A204.1 (cell line): ENCODE results near the gene ZNF254.
"Not testable (repeated sequence)": the region's sequence is repeated elsewhere in the genome, so short reads cannot be mapped to it uniquely, and the experiment has no call there.

Source experiments
- FAIRE-seq: peaks from 2 replicates; lab custom pipeline; 2012; peaks lifted over from hg19 to GRCh38; lab: Jason Lieb, UNC

Gene ZNF254

DNA sequence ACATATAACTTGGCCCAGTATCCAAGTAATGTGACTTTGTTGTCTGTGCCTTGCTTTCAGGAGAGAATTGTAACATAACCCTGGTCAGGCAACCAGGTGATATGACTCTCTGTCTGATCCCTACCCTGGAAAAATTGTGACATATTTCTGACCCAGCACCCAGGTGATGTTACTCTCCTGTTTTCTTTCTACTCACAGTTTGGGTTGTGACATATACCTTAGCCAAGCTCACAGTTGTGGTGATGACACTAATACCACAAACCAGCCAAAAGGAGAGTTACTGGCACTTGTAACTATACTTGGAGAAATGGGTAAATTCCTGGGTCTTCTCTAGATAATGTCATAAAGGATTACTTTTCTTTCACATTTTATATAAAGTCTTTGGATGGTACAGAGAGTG, 14.3 kb upstream of the ZNF254 start:
- no peak for FAIRE-seq

DNA sequence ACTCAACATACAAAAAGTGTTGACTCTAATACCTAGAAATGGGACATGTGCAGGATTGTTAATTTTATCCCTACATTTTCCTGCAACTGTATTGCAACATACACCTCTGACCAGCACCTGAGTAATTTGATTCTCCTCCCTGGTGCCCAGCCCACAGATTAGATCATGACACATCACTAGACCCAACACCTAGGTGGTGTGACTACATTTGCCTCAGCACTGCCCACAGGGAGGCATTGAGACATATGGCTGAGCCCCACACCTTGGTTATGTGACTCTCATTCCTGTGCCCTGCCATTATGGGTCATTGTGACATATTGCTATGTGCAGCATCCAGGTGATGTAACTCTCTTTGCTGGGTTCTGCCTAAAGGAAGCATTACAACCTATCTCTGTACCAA, 13.2 kb upstream of the ZNF254 start:
- no peak for FAIRE-seq

DNA sequence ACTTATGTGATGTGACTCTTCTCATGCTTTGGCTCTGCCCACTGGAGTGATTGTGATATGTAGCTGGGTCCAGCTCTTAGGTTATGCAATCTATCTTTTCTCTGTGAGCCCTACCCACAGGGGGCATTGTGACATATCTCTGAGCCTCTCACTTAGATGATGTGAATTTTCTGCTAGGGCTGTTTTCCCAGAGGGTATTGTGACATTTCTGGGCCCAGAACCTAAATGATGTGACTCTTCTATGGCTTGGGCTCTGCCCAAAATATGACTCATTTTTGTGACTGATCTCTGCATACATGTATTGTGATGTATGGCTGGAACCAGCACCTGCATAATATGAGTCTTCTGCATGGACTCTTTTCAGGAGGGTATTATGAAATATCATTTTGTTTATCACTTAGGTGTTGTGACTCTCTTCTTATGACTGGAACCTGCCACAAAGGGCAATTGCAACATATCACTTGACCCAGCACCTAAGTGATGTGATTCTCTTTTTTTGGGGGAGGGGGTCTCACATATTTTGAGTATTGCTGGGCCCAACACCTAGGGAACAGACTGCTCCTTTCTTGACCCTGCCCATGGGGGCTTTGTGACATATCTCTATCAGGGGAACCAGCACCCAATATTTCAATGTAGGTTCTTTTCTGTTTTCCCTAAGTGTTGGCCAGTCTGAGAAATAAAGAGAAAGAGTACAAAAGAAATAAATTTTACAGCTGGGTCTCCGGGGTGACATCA, 12.1 kb upstream of the ZNF254 start:
- FAIRE-seq: no peak

DNA sequence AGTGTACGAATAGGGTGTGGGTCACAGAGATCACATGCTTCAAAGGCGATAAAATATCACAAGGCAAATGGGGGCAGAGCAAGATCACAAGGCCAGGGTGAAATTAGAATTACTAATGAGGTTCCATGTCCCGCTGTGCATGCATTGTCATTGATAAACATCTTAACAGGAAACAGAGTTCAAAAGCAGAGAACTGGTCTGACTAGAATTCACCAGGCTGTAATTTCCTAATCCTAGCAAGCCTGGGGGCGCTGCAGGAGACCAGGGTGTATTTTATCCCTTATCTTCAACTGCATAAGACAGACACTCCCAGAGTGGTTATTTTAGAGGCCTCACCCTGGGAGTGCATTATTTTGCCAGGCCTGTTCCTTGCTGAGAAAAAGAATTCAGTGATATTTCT, 11.5 kb upstream of the ZNF254 start:
- not testable (repeated sequence) for FAIRE-seq

DNA sequence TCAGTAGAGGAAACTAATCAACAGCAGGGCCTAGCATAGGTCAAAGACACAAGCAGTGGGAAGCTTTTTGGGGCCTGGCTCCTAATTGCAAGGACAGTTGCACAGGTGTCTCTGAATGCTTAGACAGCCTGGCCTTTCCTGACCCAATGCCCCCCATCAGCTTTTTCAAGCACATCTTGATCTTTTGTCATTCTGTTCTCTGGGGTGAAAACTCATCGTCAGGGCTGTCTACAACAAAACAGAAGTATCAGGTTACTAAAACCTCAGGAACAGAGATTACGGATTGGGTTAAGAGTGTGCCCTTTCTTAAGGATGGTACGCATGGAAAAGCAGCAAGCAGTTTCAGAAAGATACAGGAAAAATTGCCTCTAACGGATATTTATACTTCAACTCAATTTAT, 8.3 kb upstream of the ZNF254 start:
- FAIRE-seq: no peak

DNA sequence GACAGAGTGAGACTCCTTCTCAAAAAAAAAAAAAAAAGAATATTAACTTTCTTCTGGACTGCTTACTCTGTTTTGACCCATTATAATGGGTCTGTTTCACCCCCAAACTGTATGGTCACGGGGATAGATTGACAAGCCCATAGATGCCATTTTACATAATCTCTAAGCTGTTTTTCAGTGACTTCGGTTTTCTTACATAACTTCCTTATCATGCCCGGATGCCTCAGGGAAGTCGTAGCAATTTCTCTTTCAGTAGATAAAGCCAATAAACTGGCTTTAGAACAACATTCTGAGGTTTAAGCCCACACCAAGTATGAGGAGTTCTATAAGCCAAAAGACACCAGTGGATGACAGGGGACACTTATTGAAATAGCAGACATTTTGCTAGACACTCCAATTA, 5.9 kb upstream of the ZNF254 start:
- no peak for FAIRE-seq

DNA sequence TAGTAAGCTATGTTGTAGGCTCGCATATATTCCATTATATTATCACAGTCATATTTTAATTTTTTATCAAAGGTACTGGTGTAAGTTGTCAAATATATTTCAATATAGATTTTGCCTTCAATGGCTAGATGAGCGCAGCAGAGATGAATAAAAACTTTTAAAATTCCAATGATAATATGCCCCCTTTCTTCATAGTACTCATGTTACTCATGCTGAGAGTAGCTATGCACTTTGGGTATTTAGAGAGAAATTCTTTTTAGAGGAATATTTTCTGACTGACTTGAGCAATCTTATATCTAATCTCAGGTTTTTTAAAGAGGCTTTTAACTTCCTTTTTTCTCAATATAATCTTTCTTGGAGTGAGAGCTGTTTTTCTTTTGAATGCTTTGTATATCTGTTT, 11.4 kb downstream of the ZNF254 start:
- no peak for FAIRE-seq

DNA sequence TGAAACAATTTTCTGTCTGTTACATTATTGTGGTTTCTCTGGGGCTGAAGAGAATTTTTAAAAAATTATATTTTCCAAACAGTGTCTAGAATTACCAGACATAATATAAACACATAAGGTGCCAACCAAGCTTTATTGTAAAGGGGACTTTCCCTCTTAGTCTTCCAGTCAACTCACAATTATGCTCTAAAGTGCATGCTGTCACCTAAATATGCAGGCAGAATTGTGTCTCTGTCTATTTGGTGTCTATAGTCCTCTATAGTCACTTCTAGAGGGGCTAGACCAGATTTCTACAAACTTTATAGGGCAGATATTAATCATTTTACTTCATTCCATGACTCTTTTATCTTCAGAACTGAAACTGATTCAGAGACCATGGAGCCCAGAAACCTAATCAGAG, 12.8 kb downstream of the ZNF254 start:
- FAIRE-seq: no peak

DNA sequence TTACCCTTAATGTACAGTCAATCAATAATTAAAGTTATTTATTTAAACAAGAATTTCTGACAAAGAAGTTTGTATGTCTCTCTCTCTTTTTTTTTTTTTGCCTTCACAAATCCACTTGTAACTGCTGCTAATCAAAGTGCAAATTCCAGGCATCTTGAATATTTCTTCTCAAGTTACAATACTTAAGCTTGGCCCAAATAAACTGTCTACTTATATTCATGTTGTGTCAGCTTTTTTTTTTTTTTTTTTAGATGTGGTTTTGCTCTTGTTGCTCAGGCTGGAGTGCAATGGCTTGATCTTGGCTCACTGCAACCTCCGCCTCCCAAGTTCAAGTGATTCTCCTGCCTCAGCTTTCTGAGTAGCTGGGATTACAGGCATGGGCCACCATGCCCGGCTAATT, 13.6 kb downstream of the ZNF254 start:
- FAIRE-seq: not testable (repeated sequence)

DNA sequence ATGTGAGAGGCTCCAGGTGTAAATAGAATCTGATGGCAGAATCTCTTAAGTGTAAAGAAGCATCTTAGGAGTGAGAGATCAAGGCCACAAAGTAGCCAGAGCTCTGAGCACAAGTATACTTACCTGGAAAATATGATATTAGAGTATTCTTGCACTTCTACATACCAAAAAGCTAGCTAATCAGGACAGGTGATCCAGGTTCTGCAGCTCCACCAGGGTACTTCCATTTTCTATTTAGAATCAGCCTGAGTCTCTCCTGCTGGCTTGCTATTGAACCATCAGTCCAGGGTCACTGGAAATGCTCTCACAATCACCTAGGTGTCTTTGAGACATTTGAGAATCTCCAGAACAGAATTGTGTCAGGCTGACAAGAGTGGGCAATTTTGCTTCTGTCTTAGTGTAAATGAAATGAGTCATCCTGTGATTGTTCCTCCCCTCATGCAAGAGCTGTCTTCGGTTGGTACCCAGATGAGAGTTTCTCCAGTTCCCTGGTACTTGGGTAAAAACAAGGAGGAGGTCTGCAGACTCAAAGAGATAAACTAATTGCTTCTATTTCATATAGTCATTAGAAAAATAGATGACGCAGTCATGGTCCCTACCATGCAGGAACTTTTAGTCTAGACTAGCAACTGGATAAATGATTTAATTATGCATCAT, 14.6 kb downstream of the ZNF254 start:
- no peak for FAIRE-seq

DNA sequence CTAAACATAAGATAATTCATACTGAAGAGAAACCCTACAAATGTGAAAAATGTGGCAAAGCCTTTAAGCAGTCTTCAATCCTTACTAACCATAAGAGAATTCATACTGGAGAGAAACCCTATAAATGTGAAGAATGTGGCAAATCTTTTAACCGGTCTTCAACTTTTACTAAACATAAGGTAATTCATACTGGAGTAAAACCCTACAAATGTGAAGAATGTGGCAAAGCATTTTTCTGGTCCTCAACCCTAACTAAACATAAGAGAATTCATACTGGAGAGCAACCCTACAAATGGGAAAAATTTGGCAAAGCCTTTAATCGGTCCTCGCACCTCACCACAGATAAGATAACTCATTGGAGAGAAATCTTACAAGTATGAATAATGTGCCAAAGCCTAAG, 40.6 kb downstream of the ZNF254 start:
- FAIRE-seq: no peak

DNA sequence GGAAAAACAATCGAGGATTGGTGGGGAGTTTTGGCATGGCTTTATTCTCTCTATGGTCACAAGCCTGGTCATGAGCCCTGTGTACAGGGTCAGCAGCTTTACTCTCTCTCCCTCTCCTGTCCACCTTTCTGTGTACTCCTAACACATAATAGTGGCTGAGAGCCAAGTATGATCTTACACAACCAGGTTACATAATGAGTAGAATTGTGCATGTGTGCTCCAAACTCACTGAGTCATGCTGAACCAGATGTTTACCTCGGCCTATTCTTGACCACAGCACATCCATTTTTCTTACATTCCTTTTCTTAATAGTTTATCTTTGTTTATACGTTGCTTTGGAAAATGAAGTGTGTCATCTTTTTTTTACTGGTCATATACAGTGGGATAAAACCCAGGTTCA, 53.1 kb downstream of the ZNF254 start:
- FAIRE-seq: no peak

DNA sequence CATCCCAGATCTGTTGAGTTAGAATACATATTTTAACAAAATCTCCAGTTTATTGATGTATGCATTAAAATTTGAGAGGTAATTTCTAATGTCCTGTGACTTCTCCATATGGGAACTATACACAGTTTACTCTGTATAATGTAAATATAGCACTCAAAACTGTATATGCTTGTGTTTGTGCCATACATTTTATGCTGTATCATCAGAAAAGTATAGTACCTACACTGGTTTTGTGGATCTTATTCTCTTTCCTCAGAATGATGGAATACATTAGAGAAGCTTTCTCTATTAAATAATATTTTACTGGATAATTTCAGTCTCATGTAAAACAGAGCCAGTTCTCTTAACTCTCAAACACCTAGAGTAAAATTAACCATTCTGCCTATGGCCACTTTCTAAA, 53.6 kb downstream of the ZNF254 start:
- FAIRE-seq: no peak

DNA sequence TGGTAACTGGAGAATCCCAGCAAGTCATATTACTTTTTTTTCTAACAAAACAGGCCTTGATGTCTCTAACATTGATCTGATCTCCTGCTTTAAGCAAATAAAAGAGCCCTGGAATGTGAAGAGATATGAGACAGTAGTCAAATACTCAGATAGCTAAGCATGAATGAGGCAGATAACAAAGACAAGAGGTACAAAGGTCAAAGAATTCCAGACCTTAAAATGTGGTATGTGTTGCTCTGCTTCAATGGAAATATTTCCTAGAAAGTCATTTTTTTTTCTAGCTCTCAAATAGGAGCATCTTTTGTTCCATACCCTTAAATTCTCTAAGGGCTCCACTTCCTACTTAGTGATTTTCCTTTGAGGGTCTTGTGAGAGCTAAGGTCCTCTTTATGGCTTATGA, 54.6 kb downstream of the ZNF254 start:
- no peak for FAIRE-seq

DNA sequence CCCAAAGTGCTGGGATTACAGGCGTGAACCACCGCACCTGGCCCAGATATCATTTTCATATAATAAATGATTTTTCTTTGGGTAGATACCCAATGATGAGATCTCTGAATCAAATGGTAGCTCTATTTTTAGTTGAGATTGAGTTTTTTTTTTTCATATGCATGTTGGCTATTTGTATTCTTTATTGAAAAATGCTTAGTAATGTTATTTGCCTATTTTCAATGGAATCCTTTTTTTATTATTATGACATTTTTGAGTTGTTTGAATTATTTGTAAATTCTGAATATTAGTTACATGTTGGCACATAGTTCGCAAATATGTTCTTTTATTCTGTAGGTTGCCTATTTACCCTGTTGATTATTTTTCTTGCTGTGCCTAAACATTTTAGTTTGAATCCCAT, 55.8 kb downstream of the ZNF254 start:
- FAIRE-seq: no peak

DNA sequence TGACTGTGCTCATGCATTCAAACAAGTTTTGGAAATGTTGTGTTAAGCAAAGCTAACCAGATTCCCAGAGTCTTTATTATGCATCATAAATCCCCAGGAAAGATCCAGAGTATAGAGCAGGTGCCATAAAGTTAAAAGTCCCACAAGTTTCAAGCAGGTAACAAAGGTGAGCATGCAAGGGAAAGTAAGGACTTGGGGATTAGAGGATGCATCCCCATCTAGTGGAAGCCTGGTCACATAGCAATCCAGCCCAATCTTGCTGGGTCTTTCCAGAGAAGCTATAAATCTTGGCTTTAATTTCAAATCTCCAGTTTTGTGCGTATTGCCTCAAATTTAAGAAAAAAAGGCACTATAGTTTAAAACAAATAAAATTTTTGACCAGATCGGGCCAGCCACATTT, 72.7 kb downstream of the ZNF254 start:
- FAIRE-seq: no peak

DNA sequence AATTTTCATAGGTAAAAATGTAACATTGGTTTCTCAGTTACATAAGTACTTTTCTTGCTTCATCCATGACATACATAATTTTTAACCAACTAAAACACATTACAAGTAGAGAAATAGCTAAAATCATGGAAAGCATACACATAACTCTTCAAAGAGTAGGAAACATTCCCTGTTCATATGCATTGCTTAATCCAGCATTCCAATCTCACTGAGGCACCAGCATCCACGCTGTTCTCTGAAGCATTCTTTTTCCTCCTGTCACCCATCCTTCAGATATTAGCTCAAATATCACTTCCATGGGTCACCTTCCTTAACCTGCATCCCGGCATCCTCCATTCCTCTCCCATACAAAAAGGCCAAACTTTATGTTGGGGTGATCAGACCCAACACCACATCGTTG, 79.1 kb downstream of the ZNF254 start:
- no peak for FAIRE-seq

DNA sequence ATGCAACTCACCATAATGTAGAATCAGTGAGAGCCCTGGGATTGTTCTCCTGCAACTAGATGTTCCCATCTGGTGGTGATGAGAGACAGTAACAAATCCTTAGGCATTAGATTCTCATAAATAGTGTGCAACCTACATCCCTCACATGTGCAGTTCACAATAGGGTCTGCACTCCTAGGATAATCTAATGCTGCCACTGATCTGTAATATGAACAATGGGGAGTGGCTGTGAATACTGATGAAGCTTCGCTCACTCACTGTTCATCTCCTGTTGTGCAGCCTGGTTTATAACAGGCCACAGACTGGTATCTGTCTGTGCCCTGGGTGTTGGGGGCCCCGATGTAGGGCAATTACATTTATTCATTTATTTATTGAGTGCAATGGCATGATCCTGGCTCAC, 86.9 kb downstream of the ZNF254 start:
- no peak for FAIRE-seq

DNA sequence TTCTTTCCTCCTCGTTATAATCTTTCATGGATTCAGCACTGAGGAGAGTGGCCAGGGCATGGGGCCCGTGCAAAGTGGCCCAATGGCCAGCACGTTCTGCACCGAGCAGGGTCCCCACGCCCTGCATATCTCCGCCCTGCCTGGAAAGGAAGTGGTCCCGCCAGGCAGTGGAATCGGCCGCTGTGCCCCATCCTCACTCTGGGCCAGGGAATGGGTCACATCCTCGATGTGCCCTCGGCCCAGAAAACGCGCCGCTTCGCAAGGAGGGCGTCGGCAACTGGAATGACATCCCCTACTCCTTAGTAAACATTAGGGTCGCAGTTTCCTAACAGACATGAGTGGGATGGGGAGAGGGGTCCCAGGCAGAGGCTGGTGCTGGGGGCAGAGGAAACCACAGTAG, 90.7 kb downstream of the ZNF254 start:
- no peak for FAIRE-seq

DNA sequence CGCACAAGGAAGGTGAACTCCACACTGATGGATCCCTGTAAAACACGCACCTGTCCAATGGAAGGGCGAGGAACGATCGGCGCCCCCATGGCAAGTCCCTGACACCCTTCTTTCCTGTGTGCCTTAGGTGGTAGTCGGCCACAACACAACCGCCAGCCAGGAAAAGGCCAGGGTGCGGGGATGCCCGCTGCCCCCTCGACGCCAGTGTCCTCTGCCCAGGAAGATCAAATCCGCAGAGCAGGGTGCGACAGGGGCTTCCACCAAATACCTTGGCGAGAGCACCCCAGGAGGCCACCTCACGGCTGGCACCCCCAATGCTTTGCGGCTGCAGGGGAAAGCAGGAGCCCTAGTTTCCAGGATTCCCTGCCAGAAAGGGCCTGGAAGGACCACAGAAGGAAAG, 91.2 kb downstream of the ZNF254 start:
- FAIRE-seq: no peak
